GM20000 (cell line): ENCODE results near the gene PALLD.

ENCODE experiments used
- DNase-seq: peaks from one replicate; pipeline ENCODE4 v3.0.0; 2012; ENCODE audit warnings: low spot score
- TF ChIP-seq, protein P1 (sequence below): IDR thresholded peaks from 2 replicates; pipeline ENCODE4 v1.5.1; 2012; ENCODE audit warnings: mild to moderate bottlenecking, control low read depth; ENCODE audit errors: extremely low read depth, missing control alignments

The PALLD gene

DNA sequence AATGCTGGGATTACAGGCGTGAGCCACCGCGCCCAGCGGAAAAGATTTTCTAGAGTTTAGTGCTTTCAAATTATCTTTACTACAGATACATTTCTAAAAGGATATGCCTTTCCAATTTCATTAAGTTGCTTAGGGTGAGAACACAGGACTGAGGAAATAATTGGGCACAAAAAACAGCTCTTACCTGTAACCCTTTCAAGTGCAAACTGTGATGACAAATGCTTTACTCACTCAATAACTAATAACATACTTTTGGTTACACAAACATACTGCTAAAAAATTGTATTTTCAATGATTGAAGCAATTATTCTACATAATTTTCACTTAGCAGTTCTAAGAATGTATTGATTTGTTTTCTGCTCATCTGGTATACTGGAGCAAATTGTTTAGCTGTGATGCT is 40.2 kb downstream of the PALLD start:
- TF ChIP-seq, protein P1, sequence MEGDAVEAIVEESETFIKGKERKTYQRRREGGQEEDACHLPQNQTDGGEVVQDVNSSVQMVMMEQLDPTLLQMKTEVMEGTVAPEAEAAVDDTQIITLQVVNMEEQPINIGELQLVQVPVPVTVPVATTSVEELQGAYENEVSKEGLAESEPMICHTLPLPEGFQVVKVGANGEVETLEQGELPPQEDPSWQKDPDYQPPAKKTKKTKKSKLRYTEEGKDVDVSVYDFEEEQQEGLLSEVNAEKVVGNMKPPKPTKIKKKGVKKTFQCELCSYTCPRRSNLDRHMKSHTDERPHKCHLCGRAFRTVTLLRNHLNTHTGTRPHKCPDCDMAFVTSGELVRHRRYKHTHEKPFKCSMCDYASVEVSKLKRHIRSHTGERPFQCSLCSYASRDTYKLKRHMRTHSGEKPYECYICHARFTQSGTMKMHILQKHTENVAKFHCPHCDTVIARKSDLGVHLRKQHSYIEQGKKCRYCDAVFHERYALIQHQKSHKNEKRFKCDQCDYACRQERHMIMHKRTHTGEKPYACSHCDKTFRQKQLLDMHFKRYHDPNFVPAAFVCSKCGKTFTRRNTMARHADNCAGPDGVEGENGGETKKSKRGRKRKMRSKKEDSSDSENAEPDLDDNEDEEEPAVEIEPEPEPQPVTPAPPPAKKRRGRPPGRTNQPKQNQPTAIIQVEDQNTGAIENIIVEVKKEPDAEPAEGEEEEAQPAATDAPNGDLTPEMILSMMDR, result no peak
- DNase-seq, result no peak

DNA sequence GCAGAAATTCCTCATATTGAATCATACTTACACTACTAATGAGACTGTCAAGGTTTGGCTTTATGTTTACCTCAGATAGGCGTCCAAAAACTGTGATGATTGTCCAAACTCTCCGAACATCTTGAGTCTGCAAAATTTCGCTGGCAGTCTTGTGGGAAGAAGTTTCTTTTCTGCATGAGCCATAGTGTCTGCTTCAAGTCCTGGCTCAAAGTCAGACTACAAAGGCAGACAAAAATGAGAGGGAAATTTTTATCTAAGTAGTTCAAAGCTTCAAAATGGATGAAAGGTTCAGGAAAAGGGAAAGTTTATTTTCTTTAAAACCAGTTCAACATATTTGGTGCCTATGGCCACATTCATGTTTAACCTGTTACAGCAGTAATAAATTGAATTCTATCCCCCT is 40.7 kb downstream of the PALLD start:
- TF ChIP-seq, protein P1, result no peak
- DNase-seq, result no peak

DNA sequence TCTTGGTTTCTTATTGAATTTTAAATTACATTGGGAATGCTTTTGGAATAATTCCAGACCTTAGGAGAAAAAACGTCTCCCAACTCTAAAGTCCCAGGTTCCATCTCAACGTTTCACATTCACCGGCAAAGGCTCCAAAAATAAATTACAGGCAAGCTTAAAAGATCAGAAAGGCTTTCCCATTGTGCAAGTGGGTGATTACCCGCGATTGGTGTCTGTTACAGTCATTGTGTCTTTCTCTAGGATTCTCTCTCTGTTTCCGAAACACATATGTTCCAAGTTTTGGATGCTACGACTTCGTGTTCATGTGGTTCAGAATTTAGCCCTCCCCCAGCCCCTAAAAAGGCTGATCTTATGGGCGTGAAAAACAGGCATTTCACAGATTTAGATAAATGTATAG is 41.8 kb downstream of the PALLD start:
- TF ChIP-seq, protein P1, result no peak
- no peak for DNase-seq

DNA sequence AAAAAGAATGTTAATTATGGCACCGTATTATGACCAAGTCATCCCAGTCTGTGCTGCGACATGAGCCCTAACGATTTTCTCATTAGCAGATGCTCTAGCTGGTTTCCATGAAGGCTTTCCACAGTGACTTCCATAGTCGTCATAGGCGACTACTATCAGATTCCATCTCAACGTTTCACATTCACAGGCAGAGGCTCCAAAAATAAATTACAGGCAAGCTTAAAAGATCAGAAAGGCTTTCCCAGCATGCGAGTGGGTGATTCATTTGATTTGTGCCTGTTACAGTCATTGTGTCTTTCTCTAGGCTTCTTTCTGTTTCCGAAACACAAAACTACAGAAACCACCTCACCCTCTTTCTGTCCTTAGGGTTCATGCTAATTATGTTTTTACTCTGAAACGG is 43.2 kb downstream of the PALLD start:
- no peak for DNase-seq
- TF ChIP-seq, protein P1, result no peak

DNA sequence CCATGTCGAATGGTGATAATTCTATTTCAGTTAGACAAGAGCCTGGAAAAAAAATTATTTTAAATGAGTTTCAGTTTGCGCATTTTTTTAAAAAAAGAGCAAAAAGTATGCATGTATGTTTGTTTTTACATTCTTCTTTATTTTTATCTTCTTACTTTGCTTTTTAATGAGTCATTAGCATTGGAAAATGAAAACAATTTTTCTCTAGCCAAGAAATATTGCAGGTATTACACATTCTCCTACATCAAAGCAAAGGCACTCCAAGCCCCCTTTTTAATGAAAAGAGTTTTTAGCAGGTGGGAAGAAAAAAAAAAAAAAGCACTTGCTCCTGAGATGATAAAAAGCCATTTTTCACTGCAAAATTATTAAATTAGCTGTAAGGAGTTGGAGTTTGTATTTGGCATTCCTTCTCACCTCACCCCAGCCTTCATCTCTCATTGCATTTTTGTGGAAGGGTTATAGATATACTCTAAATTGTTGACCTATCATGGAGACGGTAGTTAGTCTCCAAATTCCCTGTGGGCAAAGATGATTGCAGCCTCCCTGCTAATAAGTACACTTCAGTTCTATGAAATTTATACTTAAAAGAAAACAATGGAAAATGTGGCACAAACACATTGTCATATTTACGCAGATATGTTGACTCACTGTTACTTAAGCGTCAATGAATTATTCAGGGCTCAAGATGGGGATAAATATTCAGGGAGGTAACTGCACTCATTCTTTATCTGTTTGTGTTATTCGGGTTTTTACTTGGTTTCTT is 43.8 kb downstream of the PALLD start:
- DNase-seq, result no peak
- TF ChIP-seq, protein P1, result no peak

DNA sequence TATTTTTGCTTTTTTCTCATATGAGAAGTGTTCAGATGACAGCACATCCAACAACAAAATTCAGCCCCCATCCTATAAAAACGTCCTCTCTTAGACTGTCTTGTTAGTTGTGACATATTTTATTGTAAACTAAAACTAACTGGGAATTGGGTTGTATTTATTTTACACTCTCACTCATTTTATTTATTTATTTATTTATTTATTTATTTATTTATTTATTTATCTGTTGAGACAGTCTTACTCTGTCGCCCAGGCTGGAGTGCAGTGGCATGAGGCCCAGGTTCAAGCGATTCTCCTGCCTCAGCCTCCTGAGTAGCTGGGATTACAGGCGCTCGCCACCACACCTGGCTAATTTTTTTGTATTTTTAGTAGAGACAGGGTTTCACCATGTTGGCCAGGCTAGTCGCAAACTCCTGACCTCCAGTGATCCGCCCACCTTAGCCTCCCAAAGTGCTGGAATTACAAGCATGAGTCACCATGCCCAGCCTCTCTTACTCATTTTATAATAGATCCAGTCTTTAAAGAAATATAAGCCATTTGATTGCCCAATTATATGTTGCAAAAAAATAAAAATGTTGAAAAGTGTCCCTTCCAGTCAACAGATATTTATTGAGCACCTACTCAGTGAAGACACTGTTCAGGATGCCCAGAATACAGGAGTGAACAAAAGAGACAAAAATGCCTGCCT is 44.6 kb downstream of the PALLD start:
- TF ChIP-seq, protein P1, result no peak
- no peak for DNase-seq

DNA sequence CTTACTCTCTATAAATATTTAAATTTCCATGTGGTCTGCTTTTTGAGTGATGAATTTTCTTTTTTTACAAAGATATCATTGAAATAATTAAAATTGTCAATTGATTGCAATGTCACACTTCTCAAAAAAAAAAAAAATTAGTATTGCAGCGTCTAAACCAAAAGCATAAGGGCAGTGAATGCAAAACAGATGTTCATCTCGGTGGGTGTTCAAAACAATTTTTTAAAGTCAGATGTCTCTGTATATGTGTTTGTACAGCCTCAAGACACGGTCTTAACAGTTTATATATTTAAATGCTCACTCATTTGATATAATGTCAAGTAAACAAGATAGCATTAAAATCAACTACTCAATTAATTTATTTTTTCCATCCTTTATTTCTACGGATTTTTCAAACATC is 52.3 kb downstream of the PALLD start:
- DNase-seq, result no peak
- TF ChIP-seq, protein P1, result no peak
